Measurements from ENCODE around the gene RFC3. TPM values are rescaled to one million over a fixed set of nuclear protein-coding genes. Genes with fewer than 3 reads are reported as not detected.

The RFC3 gene
- total and polyA plus RNA-seq, 9 of the 15 experiments (the other 6 are each of a cell fraction or from before 2014, with no cell fraction given), result 31.3 to 94.0 (median 54.0) TPM

GRCh38 chr13:33875618-33876401, 57.9 kb downstream of the RFC3 start:
- Histone ChIP-seq H3K4me2 (ENCODE audit: insufficient read depth, low read length) (no peak overlapping the region), H3K27me3 (ENCODE audit: control insufficient read depth in 2 of 2, insufficient read depth in 2 of 2, low read length in 2 of 2) (no peaks in the 10 kb centered on the region), H3K9ac (ENCODE audit: insufficient read depth in 1 of 2, low read depth in 2 of 2, low read length in 2 of 2) (no peak overlapping the region), H3K27ac (ENCODE audit: extremely low read depth, low read depth, low read length) (no peak overlapping the region), H3K36me3 (ENCODE audit: control insufficient read depth, insufficient read depth, low read length) (no peaks in the 10 kb centered on the region), H3K4me3 (no peak overlapping the region), H3K79me2 (ENCODE audit: control insufficient read depth, insufficient read depth, low read length) (no peaks in the 10 kb centered on the region), H3K4me1 (replicated peaks in 1 of 2; ENCODE audit: control insufficient read depth in 2 of 2, insufficient read depth in 2 of 2, low read length in 2 of 2) (no peaks in the 10 kb centered on the region), H4K20me1 (replicated peaks; ENCODE audit: control insufficient read depth, insufficient read depth, low read length) (no peaks in the 10 kb centered on the region), H3K9me3 (replicated peaks; ENCODE audit: control insufficient read depth, insufficient read depth, low read depth, low read length) (no peaks in the 10 kb centered on the region), H3K9me1 (ENCODE audit: control insufficient read depth, insufficient read depth, low read length) (no peaks in the 10 kb centered on the region), H2AFZ (ENCODE audit: low read depth, low read length) (no peak overlapping the region)
- intact Hi-C loops (cut with micrococcal nuclease) (no loop called here), in situ Hi-C loops (cut with MboI) (no loop called here)
- CTCF ChIA-PET (ENCODE audit: low intra/inter-chr PET ratio), result no interaction called here
- DNase-seq (ENCODE audit: extremely low read depth in 1 of 4, low spot score in 3 of 4) (no peak), FAIRE-seq (no peak), ATAC-seq (no peak)
- no TSS peak for BruUV-seq (replicated peaks)
- 63% methylated on average over 8 of the region's 10 CpGs for WGBS (ENCODE audit: insufficient coverage, low coverage, missing lambda C conversion rate)
- POLR2A ChIA-PET, result interaction anchor here (0.6 kb wide), 1 partner anchor 28 kb away, joined by 3 read pairs; no protein-coding TSS in a partner anchor
- no peak for TF ChIP-seq HNRNPUL1 (IDR thresholded peaks at IDR 0.05; ENCODE audit: low read length)
- TF ChIP-seq, protein P1, sequence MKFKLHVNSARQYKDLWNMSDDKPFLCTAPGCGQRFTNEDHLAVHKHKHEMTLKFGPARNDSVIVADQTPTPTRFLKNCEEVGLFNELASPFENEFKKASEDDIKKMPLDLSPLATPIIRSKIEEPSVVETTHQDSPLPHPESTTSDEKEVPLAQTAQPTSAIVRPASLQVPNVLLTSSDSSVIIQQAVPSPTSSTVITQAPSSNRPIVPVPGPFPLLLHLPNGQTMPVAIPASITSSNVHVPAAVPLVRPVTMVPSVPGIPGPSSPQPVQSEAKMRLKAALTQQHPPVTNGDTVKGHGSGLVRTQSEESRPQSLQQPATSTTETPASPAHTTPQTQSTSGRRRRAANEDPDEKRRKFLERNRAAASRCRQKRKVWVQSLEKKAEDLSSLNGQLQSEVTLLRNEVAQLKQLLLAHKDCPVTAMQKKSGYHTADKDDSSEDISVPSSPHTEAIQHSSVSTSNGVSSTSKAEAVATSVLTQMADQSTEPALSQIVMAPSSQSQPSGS (CRISPR knock-in tag; IDR thresholded peaks at IDR 0.05), result no peak
- TF ChIP-seq MAFG (tag; conservative IDR thresholded peaks at IDR 0.05), result 0 out of 2 replicates have a peak, but pooled peaks have one; percentile 16
- TF ChIP-seq FOXJ3 (CRISPR knock-in tag; IDR thresholded peaks at IDR 0.05), result no peak
- no peak for TF ChIP-seq MED1 (CRISPR knock-in tag; IDR thresholded peaks at IDR 0.05; ENCODE audit: borderline replicate concordance)
- no peak for TF ChIP-seq KLF13 (tag; IDR thresholded peaks at IDR 0.05; ENCODE audit: borderline replicate concordance, low read depth)
- no peak for TF ChIP-seq ETS2 (tag; IDR thresholded peaks at IDR 0.05; ENCODE audit: borderline replicate concordance, poor library complexity, severe bottlenecking)
- no peak for TF ChIP-seq POLR2H (tag; IDR thresholded peaks at IDR 0.05; ENCODE audit: low read depth)
- TF ChIP-seq WHSC1 (IDR thresholded peaks at IDR 0.05; ENCODE audit: low read length), result no peak
- TF ChIP-seq FOXK2 (conservative IDR thresholded peaks at IDR 0.05 in 1 of 2, IDR thresholded peaks at IDR 0.05 in 1 of 2; ENCODE audit: low read depth in 2 of 2), result no peak
- peak; percentile 32; the same call in 1 of the 2 replicates for TF ChIP-seq MAFF (IDR thresholded peaks at IDR 0.05; ENCODE audit: low read length)
- no peak for TF ChIP-seq CREB5 (CRISPR knock-in tag; IDR thresholded peaks at IDR 0.05)
- no peak for TF ChIP-seq CEBPG (CRISPR knock-in tag; IDR thresholded peaks at IDR 0.05)
- TF ChIP-seq CEBPG (tag; conservative IDR thresholded peaks at IDR 0.05 in 1 of 2, IDR thresholded peaks at IDR 0.05 in 1 of 2), result no peak
- TF ChIP-seq THRAP3 (IDR thresholded peaks at IDR 0.05; ENCODE audit: borderline replicate concordance), result no peak
- TF ChIP-seq ZNF316 (IDR thresholded peaks at IDR 0.05), result peak; percentile 44; the same call in 1 of the 2 replicates
- no peak for TF ChIP-seq CBX1 (IDR thresholded peaks at IDR 0.05; ENCODE audit: low read depth)
- 0 out of 2 replicates have a peak, but pooled peaks have one; percentile 12 for TF ChIP-seq C11orf30 (IDR thresholded peaks at IDR 0.05; ENCODE audit: low read depth)
